HCEC 1CT (cell line): ENCODE measurements around the gene PLAAT4.
A peak's percentile ranks its signal among the peaks of the same experiment; 100 is the strongest.
"Not testable (repeated sequence)": the region's sequence is repeated elsewhere in the genome, so short reads cannot be mapped to it uniquely, and the experiment has no call there.

ENCODE experiments used
- DNase-seq: peaks from one replicate; pipeline ENCODE4 v3.0.0-alpha.2; 2017

Gene PLAAT4

GRCh38 chr11:63547061-63547460 is 10.5 kb downstream of the PLAAT4 start:
- no peak for DNase-seq

- DNase-seq: no peak
These were observed 11.6 kb downstream of the PLAAT4 start for GRCh38 chr11:63548178-63548577.

GRCh38 chr11:63549411-63549810 is 12.8 kb downstream of the PLAAT4 start:
- DNase-seq: no peak

GRCh38 chr11:63550156-63550700 is 13.6 kb downstream of the PLAAT4 start:
- DNase-seq: not testable (repeated sequence)

- no peak for DNase-seq
These were observed 14.7 kb downstream of the PLAAT4 start for GRCh38 chr11:63551091-63551888.

- no peak for DNase-seq
These were observed 15.3 kb downstream of the PLAAT4 start for GRCh38 chr11:63551889-63552266.

- no peak for DNase-seq
These were observed 16.3 kb downstream of the PLAAT4 start for GRCh38 chr11:63552921-63553320.

GRCh38 chr11:63553759-63554158 is 17.2 kb downstream of the PLAAT4 start:
- DNase-seq: no peak

- no peak for DNase-seq
These were observed 18.2 kb downstream of the PLAAT4 start for GRCh38 chr11:63554877-63555223.

- no peak for DNase-seq
These were observed 19.9 kb downstream of the PLAAT4 start for GRCh38 chr11:63556404-63557013.

GRCh38 chr11:63557570-63557969 is 21.0 kb downstream of the PLAAT4 start:
- DNase-seq: no peak

- no peak for DNase-seq
These were observed 22.0 kb downstream of the PLAAT4 start for GRCh38 chr11:63558459-63559157.

- DNase-seq: no peak
These were observed 24.0 kb downstream of the PLAAT4 start for GRCh38 chr11:63560506-63561180.

GRCh38 chr11:63563201-63564055 is 26.8 kb downstream of the PLAAT4 start, which contains the start of gene PLAAT2:
PLAAT2 (minus strand) TSS chr11:63563379; CDS start chr11:63563324, 55 bp downstream.
- DNase-seq: no peak

- DNase-seq: no peak
These were observed 27.6 kb downstream of the PLAAT4 start for GRCh38 chr11:63564056-63564774.

- no peak for DNase-seq
These were observed 28.3 kb downstream of the PLAAT4 start for GRCh38 chr11:63564784-63565350.

GRCh38 chr11:63567044-63567840 is 30.6 kb downstream of the PLAAT4 start:
- peak; percentile 76 for DNase-seq

- DNase-seq: no peak
These were observed 33.0 kb downstream of the PLAAT4 start for GRCh38 chr11:63569570-63569969.

- no peak for DNase-seq
These were observed 35.5 kb downstream of the PLAAT4 start for GRCh38 chr11:63572026-63572688.
